Measurements from ENCODE around the gene ALOX5. TPM values are rescaled to one million over a fixed set of nuclear protein-coding genes. Genes with fewer than 3 reads are reported as not detected.

The ALOX5 gene
- total RNA-seq, 1 experiment from 2014 or later: not detected

DNA sequence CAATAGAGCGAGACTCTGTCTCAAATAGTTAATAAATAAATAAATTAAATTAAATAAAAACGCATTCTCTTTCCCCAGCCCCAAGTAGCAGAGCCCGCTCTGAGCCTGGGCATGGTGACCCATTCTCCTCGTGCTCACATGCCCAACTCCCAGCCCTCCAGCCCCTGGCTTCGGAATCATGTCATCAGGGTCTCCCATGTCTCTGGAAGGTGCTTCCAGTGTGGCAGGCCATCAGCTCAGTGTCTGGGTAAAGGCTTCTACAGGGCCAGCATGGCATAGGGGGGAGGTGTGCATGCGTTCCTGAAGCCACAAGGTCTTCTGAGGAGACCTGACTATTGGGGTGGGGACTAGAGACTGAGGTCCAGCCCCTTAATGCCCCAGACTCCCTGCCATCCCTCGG is 72.8 kb downstream of the ALOX5 start:
- POLR2A ChIA-PET (ENCODE audit: low non-redundant PET): no interaction called here
- CTCF ChIA-PET: no interaction called here

GRCh38 chr10:45447416-45447815 is 73.4 kb downstream of the ALOX5 start:
- no peaks in the 10 kb centered on the region for H3K9me3 ChIP-seq (ENCODE audit: low read depth, low read length, poor library complexity, severe bottlenecking)
- H3K4me1 ChIP-seq (ENCODE audit: insufficient read depth, low read length, poor library complexity, severe bottlenecking): no peaks in the 10 kb centered on the region
- BruUV-seq (replicated peaks): no TSS peak
- H3K4me3 ChIP-seq (ENCODE audit: low read depth, low read length, poor library complexity, severe bottlenecking): no peak overlapping the region
- ChIA-PET POLR2A (ENCODE audit: low non-redundant PET) (no interaction called here), CTCF (no interaction called here)
- intact Hi-C loops (cut with micrococcal nuclease; ENCODE audit: unreplicated experiment): no loop called here
- DNase-seq (ENCODE audit: low spot score): no peak
- H3K27ac ChIP-seq (ENCODE audit: low read depth, low read length, poor library complexity, severe bottlenecking): no peak overlapping the region
- no peaks in the 10 kb centered on the region for H3K36me3 ChIP-seq (ENCODE audit: insufficient read depth, low read length, poor library complexity, severe bottlenecking)
- TF ChIP-seq, protein P1, sequence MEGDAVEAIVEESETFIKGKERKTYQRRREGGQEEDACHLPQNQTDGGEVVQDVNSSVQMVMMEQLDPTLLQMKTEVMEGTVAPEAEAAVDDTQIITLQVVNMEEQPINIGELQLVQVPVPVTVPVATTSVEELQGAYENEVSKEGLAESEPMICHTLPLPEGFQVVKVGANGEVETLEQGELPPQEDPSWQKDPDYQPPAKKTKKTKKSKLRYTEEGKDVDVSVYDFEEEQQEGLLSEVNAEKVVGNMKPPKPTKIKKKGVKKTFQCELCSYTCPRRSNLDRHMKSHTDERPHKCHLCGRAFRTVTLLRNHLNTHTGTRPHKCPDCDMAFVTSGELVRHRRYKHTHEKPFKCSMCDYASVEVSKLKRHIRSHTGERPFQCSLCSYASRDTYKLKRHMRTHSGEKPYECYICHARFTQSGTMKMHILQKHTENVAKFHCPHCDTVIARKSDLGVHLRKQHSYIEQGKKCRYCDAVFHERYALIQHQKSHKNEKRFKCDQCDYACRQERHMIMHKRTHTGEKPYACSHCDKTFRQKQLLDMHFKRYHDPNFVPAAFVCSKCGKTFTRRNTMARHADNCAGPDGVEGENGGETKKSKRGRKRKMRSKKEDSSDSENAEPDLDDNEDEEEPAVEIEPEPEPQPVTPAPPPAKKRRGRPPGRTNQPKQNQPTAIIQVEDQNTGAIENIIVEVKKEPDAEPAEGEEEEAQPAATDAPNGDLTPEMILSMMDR (conservative IDR thresholded peaks at IDR 0.05; ENCODE audit: low read depth, low read length): no peak
- TF ChIP-seq EZH2 (IDR thresholded peaks at IDR 0.05; ENCODE audit: borderline replicate concordance, low read depth, low read length, poor library complexity, severe bottlenecking): no peak
- no peaks in the 10 kb centered on the region for H3K27me3 ChIP-seq (replicated peaks; ENCODE audit: insufficient read depth, low read depth, low read length, poor library complexity)

More for the DNA sequence above, 72.8 kb downstream of the ALOX5 start:
- H3K36me3 ChIP-seq (ENCODE audit: insufficient read depth, low read length, poor library complexity, severe bottlenecking): no peaks in the 10 kb centered on the region
- no peaks in the 10 kb centered on the region for H3K27me3 ChIP-seq (replicated peaks; ENCODE audit: insufficient read depth, low read depth, low read length, poor library complexity)
- DNase-seq (ENCODE audit: low spot score): no peak
- no peaks in the 10 kb centered on the region for H3K9me3 ChIP-seq (ENCODE audit: low read depth, low read length, poor library complexity, severe bottlenecking)
- H3K4me1 ChIP-seq (ENCODE audit: insufficient read depth, low read length, poor library complexity, severe bottlenecking): no peaks in the 10 kb centered on the region
- TF ChIP-seq, protein P1 (conservative IDR thresholded peaks at IDR 0.05; ENCODE audit: low read depth, low read length): no peak
- TF ChIP-seq EZH2 (IDR thresholded peaks at IDR 0.05; ENCODE audit: borderline replicate concordance, low read depth, low read length, poor library complexity, severe bottlenecking): no peak
- no TSS peak for BruUV-seq (replicated peaks)
- no peak overlapping the region for H3K27ac ChIP-seq (ENCODE audit: low read depth, low read length, poor library complexity, severe bottlenecking)
- intact Hi-C loops (cut with micrococcal nuclease; ENCODE audit: unreplicated experiment): no loop called here
- no peak overlapping the region for H3K4me3 ChIP-seq (ENCODE audit: low read depth, low read length, poor library complexity, severe bottlenecking)

DNA sequence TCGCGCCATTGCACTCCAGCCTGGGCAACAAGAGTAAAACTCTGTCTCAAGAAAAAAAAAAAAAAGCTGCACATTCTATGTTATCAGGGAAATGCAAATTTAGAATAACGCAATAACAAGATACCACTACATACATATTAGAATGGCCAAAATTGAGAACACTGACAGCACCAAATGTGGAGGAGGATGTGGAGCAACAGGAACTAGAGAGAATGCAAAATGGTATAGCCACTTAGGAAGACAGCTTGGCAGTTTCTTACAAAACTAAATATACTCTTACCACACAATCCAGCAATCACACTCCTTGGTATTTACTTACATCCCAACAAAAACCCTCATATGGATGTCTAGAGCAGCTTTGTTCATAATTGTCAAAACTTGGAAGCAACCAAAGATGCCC is 76.8 kb downstream of the ALOX5 start:
- H3K27me3 ChIP-seq (replicated peaks; ENCODE audit: insufficient read depth, low read depth, low read length, poor library complexity): no peaks in the 10 kb centered on the region
- H3K4me1 ChIP-seq (ENCODE audit: insufficient read depth, low read length, poor library complexity, severe bottlenecking): no peaks in the 10 kb centered on the region
- POLR2A ChIA-PET (ENCODE audit: low non-redundant PET): no interaction called here
- no peak for DNase-seq (ENCODE audit: low spot score)
- BruUV-seq (replicated peaks): no TSS peak
- no peaks in the 10 kb centered on the region for H3K9me3 ChIP-seq (ENCODE audit: low read depth, low read length, poor library complexity, severe bottlenecking)
- intact Hi-C loops (cut with micrococcal nuclease; ENCODE audit: unreplicated experiment): no loop called here
- CTCF ChIA-PET: no interaction called here
- H3K36me3 ChIP-seq (ENCODE audit: insufficient read depth, low read length, poor library complexity, severe bottlenecking): no peaks in the 10 kb centered on the region
- H3K4me3 ChIP-seq (ENCODE audit: low read depth, low read length, poor library complexity, severe bottlenecking): no peak overlapping the region
- H3K27ac ChIP-seq (ENCODE audit: low read depth, low read length, poor library complexity, severe bottlenecking): no peak overlapping the region
- TF ChIP-seq EZH2 (IDR thresholded peaks at IDR 0.05; ENCODE audit: borderline replicate concordance, low read depth, low read length, poor library complexity, severe bottlenecking): no peak
- TF ChIP-seq, protein P1 (conservative IDR thresholded peaks at IDR 0.05; ENCODE audit: low read depth, low read length): no peak
